Naive thymus-derived CD4-positive, alpha-beta T cell (primary cell): ENCODE data around the gene FLRT2. TPM values are rescaled to one million over a fixed set of nuclear protein-coding genes. Genes with fewer than 3 reads are reported as not detected.

Experiments used
- ATAC-seq: fragments of 150-1000 bp; cut with Tn5 transposase; 2 replicates; pipeline ENCODE4 v1.10.0; 2021; ENCODE audit warnings: mild to moderate bottlenecking, moderate library complexity
- CTCF ChIA-PET: fragments of 350-600 bp; sonication (Branson Sonifier 250); formaldehyde crosslinking; loops from one replicate; lab custom pipeline; 2021; ENCODE audit warnings: antibody characterized with exemption; lab: Charles Lee
- POLR2A ChIA-PET: fragments of 350-600 bp; sonication (Branson Sonifier 250); formaldehyde crosslinking; loops from one replicate; lab custom pipeline; 2021; ENCODE audit warnings: antibody characterized with exemption, inconsistent platforms; lab: Charles Lee
- DNase-seq, 9 donors: peaks; one replicate each; pipeline versions ENCODE4 v3.0.0 to v3.0.0-alpha.2; 2020 to 2022; ENCODE audit warnings: mixed read lengths in 1 of 9
- H3K27ac ChIP-seq: one replicate; pipeline ENCODE4 v1.7.0; 2013; ENCODE audit warnings: mild to moderate bottlenecking, low read depth, low read length, moderate library complexity
- H3K27me3 ChIP-seq, 2 donors: one replicate each; pipeline ENCODE4 v1.7.0; 2013; ENCODE audit warnings: low read length in 2 of 2, mild to moderate bottlenecking in 2 of 2, moderate library complexity in 2 of 2; ENCODE audit not compliant: control insufficient read depth in 2 of 2, insufficient read depth in 2 of 2
- H3K36me3 ChIP-seq, 3 experiments: 1 replicate in 2 of 3; 2 replicates in 1 of 3; pipeline ENCODE4 v1.7.0; 2013; ENCODE audit warnings: low read length in 3 of 3, mild to moderate bottlenecking in 3 of 3, moderate library complexity in 1 of 3; ENCODE audit not compliant: insufficient read depth in 3 of 3, control insufficient read depth in 2 of 3
- H3K4me1 ChIP-seq, 2 donors: one replicate each; pipeline ENCODE4 v1.7.0; 2013; ENCODE audit warnings: low read length in 2 of 2, mild to moderate bottlenecking in 2 of 2, moderate library complexity in 1 of 2; ENCODE audit not compliant: control insufficient read depth in 2 of 2, insufficient read depth in 2 of 2
- H3K4me3 ChIP-seq: 2 replicates; pipeline ENCODE4 v1.7.0; 2013; ENCODE audit warnings: mild to moderate bottlenecking, low read length
- H3K9me3 ChIP-seq, 3 experiments: 1 replicate in 2 of 3; 2 replicates in 1 of 3; pipeline ENCODE4 v1.7.0; 2013; ENCODE audit warnings: low read length in 3 of 3; ENCODE audit not compliant: control insufficient read depth in 2 of 3
- H3K27ac Mint-ChIP-seq, 9 donors: one replicate each; pipeline ENCODE4 v1.8.0; 2020 to 2022; ENCODE audit warnings: mixed read lengths in 9 of 9, mild to moderate bottlenecking in 8 of 9, moderate library complexity in 5 of 9, inconsistent platforms in 2 of 9
- H3K27me3 Mint-ChIP-seq, 5 donors: one replicate each; pipeline ENCODE4 v1.8.0; 2021 to 2022; ENCODE audit warnings: mixed read lengths in 5 of 5, mild to moderate bottlenecking in 1 of 5
- H3K36me3 Mint-ChIP-seq, 5 donors: one replicate each; pipeline ENCODE4 v1.8.0; 2020 to 2022; ENCODE audit warnings: mixed read lengths in 5 of 5, mild to moderate bottlenecking in 3 of 5, inconsistent platforms in 1 of 5
- H3K4me1 Mint-ChIP-seq, 7 donors: one replicate each; pipeline ENCODE4 v1.8.0; 2020 to 2022; ENCODE audit warnings: mixed read lengths in 7 of 7, mild to moderate bottlenecking in 3 of 7, inconsistent platforms in 1 of 7
- H3K4me3 Mint-ChIP-seq, 10 donors: one replicate each; pipeline ENCODE4 v1.8.0; 2020 to 2022; ENCODE audit warnings: mild to moderate bottlenecking in 10 of 10, mixed read lengths in 10 of 10, moderate library complexity in 6 of 10, inconsistent platforms in 2 of 10
- H3K9me3 Mint-ChIP-seq, 11 donors: one replicate each; pipeline ENCODE4 v1.8.0; 2020 to 2022; ENCODE audit warnings: mixed read lengths in 11 of 11, mild to moderate bottlenecking in 4 of 11, inconsistent platforms in 1 of 11, moderate library complexity in 1 of 11
- intact Hi-C, 2 donors: fragments of 100-400 bp; cut with micrococcal nuclease; formaldehyde crosslinking; loops; one replicate each; pipeline ENCODE4 v1.15.1; 2023
- polyA plus RNA-seq, 2 donors: library from polyadenylated mRNA; unstranded; fragments of 300-500 nt; fragmentation: Illumina TruSeq; gene quantifications; one replicate each; pipeline ENCODE4 v1.2.3, GENCODE V29; 2021
- total RNA-seq, 6 experiments: library from RNA in 5 of 6; stranded (reverse) in 5 of 6; gene quantifications; 1 replicate in 5 of 6; 2 replicates in 1 of 6; pipeline ENCODE4 v1.2.3 and lab custom pipeline; 2021 to 2026

Gene FLRT2
- total and polyA plus RNA-seq, 7 experiments from 2014 or later: not detected

DNA sequence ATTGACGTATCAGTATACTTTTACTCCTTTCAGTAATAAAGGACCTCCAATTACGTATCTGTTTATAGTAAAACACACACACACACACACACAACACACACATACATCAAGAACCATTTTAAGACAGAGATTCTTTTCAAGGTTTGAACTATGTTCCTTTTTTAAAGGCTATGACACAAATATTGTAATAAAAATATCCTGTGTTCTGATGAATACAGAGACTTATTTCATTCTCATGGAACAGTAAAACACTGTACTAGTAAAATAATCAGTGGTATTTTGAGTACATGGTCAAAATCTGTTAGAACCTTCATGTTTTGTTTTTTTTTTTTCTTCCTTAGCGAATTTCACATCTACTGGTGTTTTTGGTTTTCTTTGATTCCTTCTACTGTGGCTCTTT is 7.6 kb downstream of the FLRT2 start:
- H3K27me3 ChIP-seq: no peaks in the 10 kb centered on the region
- H3K4me1 Mint-ChIP-seq: peaks cover 0 to 7% (median 4%) of the 10 kb centered on the region in 7 donors
- H3K36me3 Mint-ChIP-seq: peaks cover 0 to 1% (median 0%) of the 10 kb centered on the region in 5 donors
- H3K27me3 Mint-ChIP-seq: peaks cover 24 to 50% (median 39%) of the 10 kb centered on the region in 5 donors
- ChIA-PET POLR2A (no interaction called here), CTCF (no interaction called here)
- no peak overlapping the region for H3K27ac Mint-ChIP-seq
- H3K36me3 ChIP-seq: no peaks in the 10 kb centered on the region
- intact Hi-C loops: no loop called here
- H3K9me3 Mint-ChIP-seq: peaks cover 0 to 11% (median 4%) of the 10 kb centered on the region in 11 donors
- no peak for DNase-seq
- no peaks in the 10 kb centered on the region for H3K4me1 ChIP-seq
- no peak for ATAC-seq
- H3K27ac ChIP-seq: no peak overlapping the region
- H3K4me3 Mint-ChIP-seq: no peak overlapping the region
- no peaks in the 10 kb centered on the region for H3K9me3 ChIP-seq
- H3K4me3 ChIP-seq: no peak overlapping the region

GRCh38 chr14:85538636-85539035 is 8.7 kb downstream of the FLRT2 start:
- no peaks in the 10 kb centered on the region for H3K9me3 ChIP-seq
- peaks cover 0 to 11% (median 5%) of the 10 kb centered on the region in 11 donors for H3K9me3 Mint-ChIP-seq
- H3K4me3 Mint-ChIP-seq: no peak overlapping the region
- intact Hi-C loops: loop anchor here in 1 of 2 donors (1.0 kb wide), 1 partner anchor 12 kb away; no protein-coding TSS in a partner anchor
- CTCF ChIA-PET: no interaction called here
- no peak for DNase-seq
- POLR2A ChIA-PET: no interaction called here
- H3K4me3 ChIP-seq: no peak overlapping the region
- no peaks in the 10 kb centered on the region for H3K36me3 Mint-ChIP-seq
- H3K27me3 ChIP-seq: no peaks in the 10 kb centered on the region
- H3K4me1 ChIP-seq: no peaks in the 10 kb centered on the region
- no peak overlapping the region for H3K27ac ChIP-seq
- no peaks in the 10 kb centered on the region for H3K36me3 ChIP-seq
- peaks cover 19 to 45% (median 34%) of the 10 kb centered on the region in 5 donors for H3K27me3 Mint-ChIP-seq
- ATAC-seq: no peak
- no peak overlapping the region for H3K27ac Mint-ChIP-seq
- H3K4me1 Mint-ChIP-seq: peaks cover 0 to 5% (median 0%) of the 10 kb centered on the region in 7 donors

GRCh38 chr14:85539510-85539909 is 9.6 kb downstream of the FLRT2 start:
- Histone ChIP-seq H3K27ac (no peak overlapping the region), H3K36me3 (no peaks in the 10 kb centered on the region), H3K4me1 (no peaks in the 10 kb centered on the region), H3K4me3 (no peak overlapping the region), H3K27me3 (no peaks in the 10 kb centered on the region), H3K9me3 (no peaks in the 10 kb centered on the region)
- ChIA-PET CTCF (no interaction called here), POLR2A (no interaction called here)
- Mint-ChIP-seq H3K4me1 (no peaks in the 10 kb centered on the region), H3K36me3 (no peaks in the 10 kb centered on the region), H3K4me3 (no peak overlapping the region), H3K9me3 (peaks cover 0 to 10% (median 3%) of the 10 kb centered on the region in 11 donors), H3K27ac (no peak overlapping the region), H3K27me3 (peaks cover 12 to 38% (median 28%) of the 10 kb centered on the region in 5 donors)
- intact Hi-C loops: no loop called here
- DNase-seq (no peak), ATAC-seq (no peak)

DNA sequence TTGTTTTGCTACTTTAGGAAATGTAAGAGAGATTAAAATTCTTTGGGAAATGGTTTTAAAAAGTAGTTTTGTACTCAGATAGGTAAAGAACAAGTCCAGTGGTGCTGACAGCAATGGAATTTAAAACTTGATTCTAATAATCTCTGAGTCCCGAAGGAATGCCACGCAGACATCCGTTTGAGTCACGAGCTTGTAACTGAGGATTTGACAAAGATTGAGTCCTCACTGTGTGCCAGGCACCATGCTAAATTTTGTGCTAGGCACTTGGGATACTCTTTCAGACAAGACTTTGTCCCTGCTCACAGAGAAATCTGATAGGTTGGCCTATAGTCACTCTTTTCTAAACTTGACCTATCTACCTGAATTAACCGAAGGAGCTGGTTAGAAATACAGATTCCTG is 12.7 kb downstream of the FLRT2 start:
- Histone ChIP-seq H3K36me3 (no peaks in the 10 kb centered on the region), H3K4me1 (no peaks in the 10 kb centered on the region), H3K9me3 (no peaks in the 10 kb centered on the region), H3K27ac (no peak overlapping the region), H3K4me3 (no peak overlapping the region), H3K27me3 (no peaks in the 10 kb centered on the region)
- H3K4me1 Mint-ChIP-seq: no peaks in the 10 kb centered on the region
- no peak overlapping the region for H3K4me3 Mint-ChIP-seq
- no peak for ATAC-seq
- no peak overlapping the region for H3K27ac Mint-ChIP-seq
- CTCF ChIA-PET: no interaction called here
- no peaks in the 10 kb centered on the region for H3K36me3 Mint-ChIP-seq
- H3K9me3 Mint-ChIP-seq: peaks cover 0 to 12% (median 1%) of the 10 kb centered on the region in 11 donors
- peaks cover 0 to 12% (median 4%) of the 10 kb centered on the region in 5 donors for H3K27me3 Mint-ChIP-seq
- POLR2A ChIA-PET: no interaction called here
- DNase-seq: no peak
- intact Hi-C loops: no loop called here

DNA sequence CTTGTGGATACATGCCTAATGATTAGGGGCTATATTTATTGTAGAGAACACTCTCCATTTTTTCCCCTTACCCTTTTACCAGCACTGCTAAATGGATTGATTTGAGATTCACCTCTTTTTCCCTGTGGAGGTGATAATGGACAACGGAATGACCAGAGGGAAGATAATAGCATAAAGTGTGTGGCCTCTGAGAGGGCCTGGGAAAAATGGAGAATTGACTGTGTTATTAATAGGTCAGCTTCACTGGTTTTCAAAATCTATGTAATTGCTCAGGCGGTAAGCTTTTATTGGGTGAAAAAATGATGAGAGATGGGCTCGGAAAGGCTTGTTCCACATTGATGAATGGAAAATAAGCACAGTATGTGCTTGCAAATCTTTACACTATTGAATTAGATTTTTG is 15.8 kb downstream of the FLRT2 start:
- DNase-seq: no peak
- Mint-ChIP-seq H3K36me3 (no peaks in the 10 kb centered on the region), H3K27me3 (peaks cover 0 to 5% (median 0%) of the 10 kb centered on the region in 5 donors), H3K27ac (no peak overlapping the region), H3K4me1 (no peaks in the 10 kb centered on the region), H3K4me3 (no peak overlapping the region), H3K9me3 (peaks cover 0 to 12% (median 0%) of the 10 kb centered on the region in 11 donors)
- H3K36me3 ChIP-seq: no peaks in the 10 kb centered on the region
- no peak for ATAC-seq
- CTCF ChIA-PET: no interaction called here
- H3K27me3 ChIP-seq: no peaks in the 10 kb centered on the region
- POLR2A ChIA-PET: no interaction called here
- no peaks in the 10 kb centered on the region for H3K9me3 ChIP-seq
- H3K27ac ChIP-seq: no peak overlapping the region
- H3K4me3 ChIP-seq: no peak overlapping the region
- intact Hi-C loops: no loop called here
- H3K4me1 ChIP-seq: no peaks in the 10 kb centered on the region

DNA sequence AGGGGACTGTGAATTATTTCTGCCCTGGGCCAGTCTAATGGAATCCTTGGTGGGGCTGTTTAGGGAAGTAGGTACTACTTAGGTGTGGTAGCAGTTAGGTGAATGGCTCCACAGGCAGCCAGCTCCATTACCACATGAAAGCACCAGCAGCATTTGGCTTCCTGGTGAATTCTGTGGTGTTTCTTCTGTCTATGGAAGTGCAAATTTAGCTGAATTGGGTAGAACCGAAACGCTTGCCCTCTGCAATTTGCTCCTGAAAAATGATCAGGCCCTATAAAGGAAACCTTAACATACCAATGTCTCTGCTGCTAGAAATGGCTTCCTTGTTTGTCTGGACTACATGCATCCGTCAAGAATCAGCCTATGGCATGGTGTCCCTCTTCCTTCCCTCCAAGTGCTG is 16.4 kb downstream of the FLRT2 start:
- no peaks in the 10 kb centered on the region for H3K4me1 ChIP-seq
- intact Hi-C loops: no loop called here
- Mint-ChIP-seq H3K4me1 (no peaks in the 10 kb centered on the region), H3K4me3 (no peak overlapping the region), H3K27me3 (peaks cover 0 to 5% (median 0%) of the 10 kb centered on the region in 5 donors), H3K36me3 (no peaks in the 10 kb centered on the region), H3K9me3 (peaks cover 0 to 12% (median 0%) of the 10 kb centered on the region in 11 donors), H3K27ac (no peak overlapping the region)
- no peaks in the 10 kb centered on the region for H3K27me3 ChIP-seq
- DNase-seq (no peak), ATAC-seq (no peak)
- no peak overlapping the region for H3K27ac ChIP-seq
- no peak overlapping the region for H3K4me3 ChIP-seq
- POLR2A ChIA-PET: no interaction called here
- H3K9me3 ChIP-seq: no peaks in the 10 kb centered on the region
- H3K36me3 ChIP-seq: no peaks in the 10 kb centered on the region
- CTCF ChIA-PET: interaction anchor here (0.6 kb wide), 1 partner anchor 964 kb away, joined by 3 read pairs; no protein-coding TSS in a partner anchor

DNA sequence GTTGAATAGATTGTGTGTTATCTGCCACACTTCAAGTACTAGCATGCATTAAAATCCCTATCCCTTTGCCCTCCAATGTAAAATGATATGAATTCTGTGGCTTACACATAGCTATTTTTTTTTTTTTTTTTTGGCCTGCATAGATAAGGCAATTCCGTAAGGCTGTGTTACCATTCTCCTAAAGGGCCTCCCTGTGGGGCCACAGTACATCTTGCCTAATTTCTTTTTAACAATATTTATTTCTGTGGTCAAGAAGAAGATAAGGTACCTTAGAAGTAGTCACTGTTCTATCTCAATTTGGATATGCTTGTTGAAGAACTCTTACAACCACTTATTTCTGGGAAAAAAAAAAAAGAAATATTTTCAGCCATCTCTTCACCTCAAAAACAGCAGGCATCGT is 19.8 kb downstream of the FLRT2 start:
- Mint-ChIP-seq H3K27ac (no peak overlapping the region), H3K4me1 (no peaks in the 10 kb centered on the region), H3K27me3 (peaks cover 0 to 5% (median 0%) of the 10 kb centered on the region in 5 donors), H3K9me3 (peaks cover 0 to 7% (median 2%) of the 10 kb centered on the region in 11 donors), H3K4me3 (no peak overlapping the region), H3K36me3 (no peaks in the 10 kb centered on the region)
- Histone ChIP-seq H3K4me3 (no peak overlapping the region), H3K27ac (no peak overlapping the region), H3K4me1 (no peaks in the 10 kb centered on the region), H3K9me3 (no peaks in the 10 kb centered on the region), H3K36me3 (no peaks in the 10 kb centered on the region), H3K27me3 (no peaks in the 10 kb centered on the region)
- ATAC-seq (no peak), DNase-seq (no peak)
- ChIA-PET CTCF (no interaction called here), POLR2A (no interaction called here)
- intact Hi-C loops: loop anchor here in 1 of 2 donors (1.0 kb wide), 1 partner anchor 11 kb away; no protein-coding TSS in a partner anchor
